ENCODE measurements around the gene DMD. TPM values are rescaled to one million over a fixed set of nuclear protein-coding genes. Genes with fewer than 3 reads are reported as not detected.

Gene DMD
- total RNA-seq, 1 donor from 2014 or later, result 22.2 TPM

GRCh38 chrX:31713120-31713519 is 1498.2 kb downstream of the DMD start:
- H3K27ac ChIP-seq (ENCODE audit: low read depth, low read length), result no peak overlapping the region
- H3K27me3 Mint-ChIP-seq (ENCODE audit: low read depth, unreplicated experiment), result no peaks in the 10 kb centered on the region
- H3K9me3 ChIP-seq (ENCODE audit: insufficient read depth, low read depth, low read length), result no peaks in the 10 kb centered on the region
- H4K20me1 ChIP-seq (ENCODE audit: insufficient read depth, low read length), result no peaks in the 10 kb centered on the region
- H3K4me1 ChIP-seq (ENCODE audit: insufficient read depth, low read length), result no peaks in the 10 kb centered on the region
- FAIRE-seq (peak; percentile 90), DNase-seq (ENCODE audit: low read depth) (no peak)
- no peaks in the 10 kb centered on the region for H3K27me3 ChIP-seq (ENCODE audit: insufficient read depth, low read length)
- H3K36me3 Mint-ChIP-seq (ENCODE audit: low read depth, unreplicated experiment), result no peaks in the 10 kb centered on the region
- no peak overlapping the region for H3K4me2 ChIP-seq (ENCODE audit: low read length)
- no peak overlapping the region for H2AFZ ChIP-seq (ENCODE audit: low read depth, low read length)
- H3K4me1 Mint-ChIP-seq (ENCODE audit: low read depth, unreplicated experiment), result no peaks in the 10 kb centered on the region
- no peak overlapping the region for H3K9ac ChIP-seq (ENCODE audit: low read length)
- no peak overlapping the region for H3K4me3 Mint-ChIP-seq (ENCODE audit: unreplicated experiment)
- H3K36me3 ChIP-seq (ENCODE audit: insufficient read depth, low read length), result no peaks in the 10 kb centered on the region
- no peak overlapping the region for H3K4me3 ChIP-seq (ENCODE audit: insufficient read depth, low read depth, low read length)
- TF ChIP-seq CTCF (IDR thresholded peaks at IDR 0.05; ENCODE audit: insufficient read depth, low read depth, low read length), result no peak
- TF ChIP-seq EZH2 (IDR thresholded peaks at IDR 0.05; ENCODE audit: insufficient read depth, low read length), result no peak
- H3K9me3 Mint-ChIP-seq (ENCODE audit: unreplicated experiment), result no peaks in the 10 kb centered on the region
- no peaks in the 10 kb centered on the region for H3K79me2 ChIP-seq (ENCODE audit: insufficient read depth, low read length)
- H3K27ac Mint-ChIP-seq (ENCODE audit: unreplicated experiment), result no peak overlapping the region

GRCh38 chrX:31711166-31711565 is 1500.2 kb downstream of the DMD start:
- no peaks in the 10 kb centered on the region for H3K9me3 ChIP-seq (ENCODE audit: insufficient read depth, low read depth, low read length)
- no peaks in the 10 kb centered on the region for H4K20me1 ChIP-seq (ENCODE audit: insufficient read depth, low read length)
- no peak overlapping the region for H3K4me2 ChIP-seq (ENCODE audit: low read length)
- Mint-ChIP-seq H3K27ac (ENCODE audit: unreplicated experiment) (no peak overlapping the region), H3K4me1 (ENCODE audit: low read depth, unreplicated experiment) (no peaks in the 10 kb centered on the region), H3K4me3 (ENCODE audit: unreplicated experiment) (no peak overlapping the region), H3K27me3 (ENCODE audit: low read depth, unreplicated experiment) (no peaks in the 10 kb centered on the region), H3K9me3 (ENCODE audit: unreplicated experiment) (no peaks in the 10 kb centered on the region), H3K36me3 (ENCODE audit: low read depth, unreplicated experiment) (no peaks in the 10 kb centered on the region)
- H3K79me2 ChIP-seq (ENCODE audit: insufficient read depth, low read length), result no peaks in the 10 kb centered on the region
- no peak overlapping the region for H2AFZ ChIP-seq (ENCODE audit: low read depth, low read length)
- no peak overlapping the region for H3K4me3 ChIP-seq (ENCODE audit: insufficient read depth, low read depth, low read length)
- H3K27me3 ChIP-seq (ENCODE audit: insufficient read depth, low read length), result no peaks in the 10 kb centered on the region
- no peak overlapping the region for H3K27ac ChIP-seq (ENCODE audit: low read depth, low read length)
- H3K9ac ChIP-seq (ENCODE audit: low read length), result no peak overlapping the region
- H3K36me3 ChIP-seq (ENCODE audit: insufficient read depth, low read length), result no peaks in the 10 kb centered on the region
- no peak for TF ChIP-seq CTCF (IDR thresholded peaks at IDR 0.05; ENCODE audit: insufficient read depth, low read depth, low read length)
- no peak for TF ChIP-seq EZH2 (IDR thresholded peaks at IDR 0.05; ENCODE audit: insufficient read depth, low read length)
- FAIRE-seq (no peak), DNase-seq (ENCODE audit: low read depth) (no peak)
- H3K4me1 ChIP-seq (ENCODE audit: insufficient read depth, low read length), result no peaks in the 10 kb centered on the region

GRCh38 chrX:31708116-31708515 is 1503.2 kb downstream of the DMD start:
- H3K4me2 ChIP-seq (ENCODE audit: low read length), result no peak overlapping the region
- no peak overlapping the region for H3K27ac ChIP-seq (ENCODE audit: low read depth, low read length)
- no peak overlapping the region for H3K9ac ChIP-seq (ENCODE audit: low read length)
- no peaks in the 10 kb centered on the region for H3K27me3 Mint-ChIP-seq (ENCODE audit: low read depth, unreplicated experiment)
- no peaks in the 10 kb centered on the region for H4K20me1 ChIP-seq (ENCODE audit: insufficient read depth, low read length)
- H3K4me1 Mint-ChIP-seq (ENCODE audit: low read depth, unreplicated experiment), result no peaks in the 10 kb centered on the region
- H3K9me3 Mint-ChIP-seq (ENCODE audit: unreplicated experiment), result no peaks in the 10 kb centered on the region
- FAIRE-seq (peak; percentile 71), DNase-seq (ENCODE audit: low read depth) (peak; percentile 4)
- H3K79me2 ChIP-seq (ENCODE audit: insufficient read depth, low read length), result no peaks in the 10 kb centered on the region
- H3K27ac Mint-ChIP-seq (ENCODE audit: unreplicated experiment), result no peak overlapping the region
- H3K27me3 ChIP-seq (ENCODE audit: insufficient read depth, low read length), result no peaks in the 10 kb centered on the region
- H3K36me3 Mint-ChIP-seq (ENCODE audit: low read depth, unreplicated experiment), result no peaks in the 10 kb centered on the region
- H3K4me1 ChIP-seq (ENCODE audit: insufficient read depth, low read length), result no peaks in the 10 kb centered on the region
- TF ChIP-seq EZH2 (IDR thresholded peaks at IDR 0.05; ENCODE audit: insufficient read depth, low read length) (no peak), CTCF (IDR thresholded peaks at IDR 0.05; ENCODE audit: insufficient read depth, low read depth, low read length) (no peak)
- no peaks in the 10 kb centered on the region for H3K36me3 ChIP-seq (ENCODE audit: insufficient read depth, low read length)
- no peaks in the 10 kb centered on the region for H3K9me3 ChIP-seq (ENCODE audit: insufficient read depth, low read depth, low read length)
- no peak overlapping the region for H3K4me3 Mint-ChIP-seq (ENCODE audit: unreplicated experiment)
- no peak overlapping the region for H3K4me3 ChIP-seq (ENCODE audit: insufficient read depth, low read depth, low read length)
- H2AFZ ChIP-seq (ENCODE audit: low read depth, low read length), result no peak overlapping the region

Data from astrocyte (in vitro differentiated cells and primary cell).